ENCODE measurements around the gene MEGF8. TPM values are rescaled to one million over a fixed set of nuclear protein-coding genes. Genes with fewer than 3 reads are reported as not detected.

MEGF8 gene
- total RNA-seq, 3 donors from 2014 or later: 9.7 to 15.5 (median 10.8) TPM

DNA sequence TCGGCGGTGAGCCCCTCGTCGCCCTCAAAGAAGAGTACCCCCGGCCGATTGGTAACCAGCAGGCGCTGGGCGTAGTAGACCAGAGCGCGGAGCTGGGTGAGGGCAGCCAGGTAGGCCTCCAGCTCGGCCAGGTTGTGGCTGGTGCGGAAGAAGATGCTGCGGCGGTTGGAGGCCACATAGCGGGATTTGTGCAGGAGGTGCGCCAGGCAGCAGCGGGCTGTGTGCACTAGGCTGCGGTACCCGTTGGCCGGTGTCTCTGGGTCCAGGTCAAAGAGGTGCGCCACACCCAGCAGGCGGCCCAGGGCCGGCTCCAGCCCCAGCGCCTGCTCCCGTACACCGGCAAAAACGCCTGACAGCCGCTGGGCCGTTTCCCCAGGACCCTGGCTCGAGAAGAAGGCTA, 84.9 kb downstream of the MEGF8 start:
- TF ChIP-seq POLR2A (IDR thresholded peaks at IDR 0.05) (no peak), POLR2AphosphoS5 (IDR thresholded peaks at IDR 0.05) (no peak)
- TF ChIP-seq, protein P1, sequence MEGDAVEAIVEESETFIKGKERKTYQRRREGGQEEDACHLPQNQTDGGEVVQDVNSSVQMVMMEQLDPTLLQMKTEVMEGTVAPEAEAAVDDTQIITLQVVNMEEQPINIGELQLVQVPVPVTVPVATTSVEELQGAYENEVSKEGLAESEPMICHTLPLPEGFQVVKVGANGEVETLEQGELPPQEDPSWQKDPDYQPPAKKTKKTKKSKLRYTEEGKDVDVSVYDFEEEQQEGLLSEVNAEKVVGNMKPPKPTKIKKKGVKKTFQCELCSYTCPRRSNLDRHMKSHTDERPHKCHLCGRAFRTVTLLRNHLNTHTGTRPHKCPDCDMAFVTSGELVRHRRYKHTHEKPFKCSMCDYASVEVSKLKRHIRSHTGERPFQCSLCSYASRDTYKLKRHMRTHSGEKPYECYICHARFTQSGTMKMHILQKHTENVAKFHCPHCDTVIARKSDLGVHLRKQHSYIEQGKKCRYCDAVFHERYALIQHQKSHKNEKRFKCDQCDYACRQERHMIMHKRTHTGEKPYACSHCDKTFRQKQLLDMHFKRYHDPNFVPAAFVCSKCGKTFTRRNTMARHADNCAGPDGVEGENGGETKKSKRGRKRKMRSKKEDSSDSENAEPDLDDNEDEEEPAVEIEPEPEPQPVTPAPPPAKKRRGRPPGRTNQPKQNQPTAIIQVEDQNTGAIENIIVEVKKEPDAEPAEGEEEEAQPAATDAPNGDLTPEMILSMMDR (IDR thresholded peaks at IDR 0.05): no peak
- Histone ChIP-seq H3K36me3 (no peaks in the 10 kb centered on the region), H3K27ac (no peak overlapping the region), H3K4me1 (peaks cover 0 to 3% of the 10 kb centered on the region in 2 donors), H3K4me3 (peak overlapping the region in 2 of 3 donors; percentile 15 to 26), H3K9me3 (no peaks in the 10 kb centered on the region), H3K27me3 (no peaks in the 10 kb centered on the region)
- DNase-seq (ENCODE audit: low spot score in 2 of 2): no peak
- intact Hi-C loops (cut with DNase I; ENCODE audit: low total_unique reads): no loop called here

DNA sequence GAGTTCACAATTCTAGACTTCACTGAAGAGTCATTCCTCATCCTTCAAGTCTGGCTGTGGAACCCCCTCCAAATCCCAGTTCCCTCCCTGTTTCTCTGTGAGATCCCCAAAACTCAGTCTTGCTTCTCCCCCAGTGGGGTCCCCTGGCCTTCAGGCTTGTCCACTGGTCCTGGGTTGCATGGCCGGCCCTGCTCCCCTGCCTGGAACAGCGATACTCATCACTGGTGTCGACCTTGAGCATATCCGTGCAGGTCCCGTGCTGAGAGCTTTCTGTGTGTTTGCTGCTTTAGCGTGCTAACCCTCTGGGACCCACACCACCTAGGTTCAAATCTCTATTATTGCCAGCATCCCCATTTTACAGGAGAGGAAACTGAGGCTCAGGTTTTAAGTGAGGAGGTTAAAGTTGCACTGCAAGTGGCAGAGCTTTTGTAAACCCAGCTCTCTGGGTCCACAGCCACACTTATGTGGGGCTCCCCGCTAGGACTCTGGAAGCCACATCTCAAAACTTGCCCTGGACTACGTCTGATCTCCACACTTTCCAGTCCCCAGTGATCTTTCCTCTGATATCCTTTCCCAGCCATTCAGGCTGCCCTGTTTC, 86.2 kb downstream of the MEGF8 start:
- Histone ChIP-seq H3K27ac (peak overlapping the region in 1 of 2 donors; percentile 61), H3K36me3 (no peaks in the 10 kb centered on the region), H3K9me3 (no peaks in the 10 kb centered on the region), H3K4me3 (peak overlapping the region in 2 of 3 donors; percentile 15 to 40), H3K27me3 (no peaks in the 10 kb centered on the region), H3K4me1 (peaks cover 0 to 3% of the 10 kb centered on the region in 2 donors)
- intact Hi-C loops (cut with DNase I; ENCODE audit: low total_unique reads): no loop called here
- TF ChIP-seq, protein P1 (IDR thresholded peaks at IDR 0.05): no peak
- TF ChIP-seq POLR2AphosphoS5 (IDR thresholded peaks at IDR 0.05) (no peak), POLR2A (IDR thresholded peaks at IDR 0.05) (no peak)
- no peak for DNase-seq (ENCODE audit: low spot score in 2 of 2)

DNA sequence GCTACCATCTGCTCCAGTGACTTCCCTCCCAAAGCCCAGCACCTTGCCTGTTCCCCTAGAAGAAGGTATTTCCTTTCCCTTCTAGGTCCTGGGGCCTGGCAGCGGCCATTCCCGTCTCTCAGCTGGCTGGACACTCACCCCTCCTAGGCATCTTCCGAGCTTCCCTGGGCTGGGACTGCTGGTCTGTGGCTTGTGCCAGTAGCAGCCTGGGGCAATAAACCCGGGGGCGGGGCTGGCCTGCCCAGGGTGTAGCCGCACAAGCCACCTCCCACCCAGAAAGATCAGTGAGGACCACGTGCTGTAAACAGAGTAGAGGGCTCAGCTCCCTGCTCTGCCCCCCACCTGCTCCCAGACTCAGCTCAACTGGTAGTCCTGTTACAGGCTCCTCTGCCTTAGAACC, 86.8 kb downstream of the MEGF8 start:
- TF ChIP-seq POLR2A (IDR thresholded peaks at IDR 0.05) (no peak), POLR2AphosphoS5 (IDR thresholded peaks at IDR 0.05) (no peak)
- TF ChIP-seq, protein P1 (IDR thresholded peaks at IDR 0.05): no peak
- peaks cover 0 to 3% of the 10 kb centered on the region in 2 donors for H3K4me1 ChIP-seq
- no peak for DNase-seq (ENCODE audit: low spot score in 2 of 2)
- peak overlapping the region in 1 of 2 donors; percentile 61 for H3K27ac ChIP-seq
- H3K4me3 ChIP-seq: peak overlapping the region in 2 of 3 donors; percentile 15 to 40
- no peaks in the 10 kb centered on the region for H3K27me3 ChIP-seq
- no peaks in the 10 kb centered on the region for H3K9me3 ChIP-seq
- no peaks in the 10 kb centered on the region for H3K36me3 ChIP-seq
- intact Hi-C loops (cut with DNase I; ENCODE audit: low total_unique reads): no loop called here

DNA sequence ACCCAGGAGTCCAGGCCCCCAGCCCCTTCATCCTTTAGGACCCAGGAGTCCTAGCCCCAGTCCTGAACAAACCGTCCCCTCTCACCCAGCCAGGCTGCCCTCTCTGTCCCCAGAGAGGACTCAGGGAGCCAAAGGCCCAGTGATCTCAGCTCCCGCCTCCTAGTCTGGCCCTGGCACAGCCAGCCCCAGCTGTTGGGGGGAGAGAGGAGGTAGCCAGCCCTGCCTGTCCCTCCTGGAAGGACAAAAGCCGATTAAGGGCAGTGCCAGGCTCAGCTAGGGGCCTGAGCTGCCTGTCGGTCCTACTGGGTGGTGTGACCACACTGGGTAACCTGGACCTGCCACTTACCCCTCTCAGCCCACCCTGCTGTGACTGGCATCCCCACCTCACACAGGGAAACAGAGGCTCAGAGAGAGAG, 87.2 kb downstream of the MEGF8 start:
- Histone ChIP-seq H3K27me3 (no peaks in the 10 kb centered on the region), H3K9me3 (no peaks in the 10 kb centered on the region), H3K4me3 (peak overlapping the region in 1 of 3 donors; percentile 40), H3K27ac (peak overlapping the region in 1 of 2 donors; percentile 61), H3K4me1 (peaks cover 0 to 3% of the 10 kb centered on the region in 2 donors), H3K36me3 (no peaks in the 10 kb centered on the region)
- no peak for TF ChIP-seq POLR2A (IDR thresholded peaks at IDR 0.05)
- TF ChIP-seq, protein P1 (IDR thresholded peaks at IDR 0.05): no peak
- no peak for TF ChIP-seq POLR2AphosphoS5 (IDR thresholded peaks at IDR 0.05)
- intact Hi-C loops (cut with DNase I; ENCODE audit: low total_unique reads): no loop called here
- no peak for DNase-seq (ENCODE audit: low spot score in 2 of 2)

DNA sequence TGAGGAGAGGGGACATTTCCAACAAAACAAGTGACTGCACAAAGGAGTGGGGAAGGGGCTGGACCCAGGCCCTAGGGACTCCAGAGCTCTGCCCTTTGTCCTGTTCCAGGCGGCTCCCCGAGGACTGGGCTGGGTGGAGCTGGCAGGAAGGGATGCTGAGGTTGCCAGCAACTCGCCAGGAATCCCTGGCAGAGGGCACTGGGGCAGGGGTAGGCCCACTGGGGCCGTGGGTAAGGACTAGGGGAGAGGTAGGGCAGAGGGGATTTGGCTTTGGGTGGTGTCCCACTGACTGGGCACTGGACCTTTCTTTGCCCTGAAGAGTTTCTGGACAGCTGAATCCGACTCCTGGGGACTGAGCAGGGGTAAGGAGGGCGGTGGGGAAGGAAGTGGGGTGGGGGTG, 93.9 kb downstream of the MEGF8 start:
- DNase-seq (ENCODE audit: low spot score in 2 of 2): no peak
- Histone ChIP-seq H3K27me3 (no peaks in the 10 kb centered on the region), H3K27ac (peak overlapping the region in 1 of 2 donors; percentile 78), H3K4me3 (peak overlapping the region in 1 of 3 donors; percentile 17), H3K4me1 (no peaks in the 10 kb centered on the region), H3K9me3 (no peaks in the 10 kb centered on the region), H3K36me3 (no peaks in the 10 kb centered on the region)
- intact Hi-C loops (cut with DNase I; ENCODE audit: low total_unique reads): no loop called here
- no peak for TF ChIP-seq POLR2AphosphoS5 (IDR thresholded peaks at IDR 0.05)
- TF ChIP-seq, protein P1 (IDR thresholded peaks at IDR 0.05): no peak
- TF ChIP-seq POLR2A (IDR thresholded peaks at IDR 0.05): no peak

Measured in breast epithelium (tissue), 4 donors.